ENCODE data around the gene SLC16A8. TPM values are rescaled to one million over a fixed set of nuclear protein-coding genes. Genes with fewer than 3 reads are reported as not detected.
A peak's percentile ranks its signal among the peaks of the same experiment; 100 is the strongest.

The SLC16A8 gene
- total RNA-seq = 1 to 10 TPM in 6 of 8 experiments, under 1 TPM in 2; 0.64 to 2.7 (median 1.8) TPM

GRCh38 chr22:38083931-38084631, at the start of gene SLC16A8:
Gene SLC16A8 (minus strand): TSS chr22:38084184. CDS start chr22:38082873, 1,311 bp downstream.
- peaks cover 28 to 38% of the 10 kb centered on the region in 2 donors for H3K4me1 ChIP-seq (replicated peaks in 1 of 2)
- 17 to 75% (median 45%) methylated on average over 1 to 2 of the region's 16 CpGs; no CpG with 5 or more reads in 6 of the 10 experiments for WGBS, 10 experiments
- no peak within 1 kb of the TSS for H3K27ac ChIP-seq
- H3K4me3 ChIP-seq = no peak within 1 kb of the TSS
- ATAC-seq (replicated peaks in 6 of 8) = peak in 1 of 8 experiments; percentile 10
- in situ Hi-C loops (cut with MboI; ENCODE audit: low pct_unique_long_range_greater_than_20kb in 2 of 9, low sequenced_read_pairs in 9 of 9, unreplicated experiment in 9 of 9) = no loop called here

- in situ Hi-C loops (cut with MboI; ENCODE audit: low pct_unique_long_range_greater_than_20kb in 2 of 9, low sequenced_read_pairs in 9 of 9, unreplicated experiment in 9 of 9) = no loop called here
- Histone ChIP-seq H3K4me1 (replicated peaks in 1 of 2) (no peaks in the 10 kb centered on the region), H3K27ac (no peak overlapping the region), H3K4me3 (no peak overlapping the region)
- WGBS, 10 experiments = 90 to 100% (median 100%) methylated on average over 1 to 3 of the region's 4 CpGs; no CpG with 5 or more reads in 5 of the 10 experiments
- no peak for ATAC-seq (replicated peaks in 6 of 8)
Observed at GRCh38 chr22:38133331-38133730, 49.3 kb upstream of the SLC16A8 start.

GRCh38 chr22:38132794-38133193, 48.8 kb upstream of the SLC16A8 start:
- Histone ChIP-seq H3K27ac (no peak overlapping the region), H3K4me1 (replicated peaks in 1 of 2) (no peaks in the 10 kb centered on the region), H3K4me3 (no peak overlapping the region)
- in situ Hi-C loops (cut with MboI; ENCODE audit: low pct_unique_long_range_greater_than_20kb in 2 of 9, low sequenced_read_pairs in 9 of 9, unreplicated experiment in 9 of 9) = no loop called here
- 86 to 100% (median 93%) methylated on average over 2 to 9 of the region's 28 CpGs; no CpG with 5 or more reads in 4 of the 10 experiments for WGBS, 10 experiments
- ATAC-seq (replicated peaks in 6 of 8) = no peak

- H3K4me1 ChIP-seq (replicated peaks in 1 of 2) = peaks cover 0 to 1% of the 10 kb centered on the region in 2 donors
- in situ Hi-C loops (cut with MboI; ENCODE audit: low pct_unique_long_range_greater_than_20kb in 2 of 9, low sequenced_read_pairs in 9 of 9, unreplicated experiment in 9 of 9) = no loop called here
- 77 to 93% (median 83%) methylated on average over 2 to 4 of the region's 7 CpGs; no CpG with 5 or more reads in 7 of the 10 experiments for WGBS, 10 experiments
- no peak for ATAC-seq (replicated peaks in 6 of 8)
- no peak overlapping the region for H3K27ac ChIP-seq
- H3K4me3 ChIP-seq = no peak overlapping the region
Observed at GRCh38 chr22:38132136-38132535, 48.2 kb upstream of the SLC16A8 start.

- in situ Hi-C loops (cut with MboI; ENCODE audit: low pct_unique_long_range_greater_than_20kb in 2 of 9, low sequenced_read_pairs in 9 of 9, unreplicated experiment in 9 of 9) = no loop called here
- ATAC-seq (replicated peaks in 6 of 8) = no peak
- no peak overlapping the region for H3K27ac ChIP-seq
- 0 to 92% (median 80%) methylated on average over 1 to 2 of the region's 2 CpGs; no CpG with 5 or more reads in 4 of the 10 experiments for WGBS, 10 experiments
- peaks cover 0 to 9% of the 10 kb centered on the region in 2 donors for H3K4me1 ChIP-seq (replicated peaks in 1 of 2)
- H3K4me3 ChIP-seq = no peak overlapping the region
Observed at GRCh38 chr22:38131399-38131798, 47.4 kb upstream of the SLC16A8 start.

- no peak overlapping the region for H3K4me3 ChIP-seq
- no peak overlapping the region for H3K27ac ChIP-seq
- 80 to 100% (median 80%) methylated on average over 1 to 4 of the region's 9 CpGs; no CpG with 5 or more reads in 7 of the 10 experiments for WGBS, 10 experiments
- ATAC-seq (replicated peaks in 6 of 8) = no peak
- H3K4me1 ChIP-seq (replicated peaks in 1 of 2) = peaks cover 0 to 9% of the 10 kb centered on the region in 2 donors
- in situ Hi-C loops (cut with MboI; ENCODE audit: low pct_unique_long_range_greater_than_20kb in 2 of 9, low sequenced_read_pairs in 9 of 9, unreplicated experiment in 9 of 9) = no loop called here
Observed at GRCh38 chr22:38129856-38130255, 45.9 kb upstream of the SLC16A8 start.

- Histone ChIP-seq H3K4me3 (no peak overlapping the region), H3K27ac (no peak overlapping the region), H3K4me1 (replicated peaks in 1 of 2) (peaks cover 0 to 9% of the 10 kb centered on the region in 2 donors)
- 40 to 83% (median 80%) methylated on average over 1 to 4 of the region's 10 CpGs; no CpG with 5 or more reads in 7 of the 10 experiments for WGBS, 10 experiments
- ATAC-seq (replicated peaks in 6 of 8) = no peak
- in situ Hi-C loops (cut with MboI; ENCODE audit: low pct_unique_long_range_greater_than_20kb in 2 of 9, low sequenced_read_pairs in 9 of 9, unreplicated experiment in 9 of 9) = no loop called here
Observed at GRCh38 chr22:38129021-38129420, 45.0 kb upstream of the SLC16A8 start.

- no peak overlapping the region for H3K27ac ChIP-seq
- H3K4me1 ChIP-seq (replicated peaks in 1 of 2) = peaks cover 0 to 9% of the 10 kb centered on the region in 2 donors
- no peak overlapping the region for H3K4me3 ChIP-seq
- 71 to 100% (median 96%) methylated on average over 1 to 2 of the region's 9 CpGs; no CpG with 5 or more reads in 6 of the 10 experiments for WGBS, 10 experiments
- no peak for ATAC-seq (replicated peaks in 6 of 8)
- in situ Hi-C loops (cut with MboI; ENCODE audit: low pct_unique_long_range_greater_than_20kb in 2 of 9, low sequenced_read_pairs in 9 of 9, unreplicated experiment in 9 of 9) = no loop called here
Observed at GRCh38 chr22:38127869-38128268, 43.9 kb upstream of the SLC16A8 start.

- H3K4me1 ChIP-seq (replicated peaks in 1 of 2) = peaks cover 0 to 9% of the 10 kb centered on the region in 2 donors
- 40 to 100% (median 88%) methylated on average over 1 to 6 of the region's 23 CpGs; no CpG with 5 or more reads in 2 of the 10 experiments for WGBS, 10 experiments
- no peak overlapping the region for H3K4me3 ChIP-seq
- in situ Hi-C loops (cut with MboI; ENCODE audit: low pct_unique_long_range_greater_than_20kb in 2 of 9, low sequenced_read_pairs in 9 of 9, unreplicated experiment in 9 of 9) = no loop called here
- peak overlapping the region; percentile 2 to 30 for H3K27ac ChIP-seq
- peak in 3 of 8 experiments; percentile 18 to 37 (median 28) for ATAC-seq (replicated peaks in 6 of 8)
Observed at GRCh38 chr22:38126928-38127668, 43.1 kb upstream of the SLC16A8 start.

- Histone ChIP-seq H3K4me1 (replicated peaks in 1 of 2) (peaks cover 3 to 9% of the 10 kb centered on the region in 2 donors), H3K27ac (no peak overlapping the region), H3K4me3 (no peak overlapping the region)
- 0 to 86% (median 67%) methylated on average over 1 to 4 of the region's 11 CpGs; no CpG with 5 or more reads in 2 of the 10 experiments for WGBS, 10 experiments
- in situ Hi-C loops (cut with MboI; ENCODE audit: low pct_unique_long_range_greater_than_20kb in 2 of 9, low sequenced_read_pairs in 9 of 9, unreplicated experiment in 9 of 9) = no loop called here
- ATAC-seq (replicated peaks in 6 of 8) = no peak
Observed at GRCh38 chr22:38125751-38126201, 41.8 kb upstream of the SLC16A8 start.

- 77 to 100% (median 96%) methylated on average over 2 to 6 of the region's 14 CpGs; no CpG with 5 or more reads in 7 of the 10 experiments for WGBS, 10 experiments
- Histone ChIP-seq H3K27ac (no peak overlapping the region), H3K4me1 (replicated peaks in 1 of 2) (peaks cover 3 to 9% of the 10 kb centered on the region in 2 donors), H3K4me3 (no peak overlapping the region)
- in situ Hi-C loops (cut with MboI; ENCODE audit: low pct_unique_long_range_greater_than_20kb in 2 of 9, low sequenced_read_pairs in 9 of 9, unreplicated experiment in 9 of 9) = no loop called here
- ATAC-seq (replicated peaks in 6 of 8) = no peak
Observed at GRCh38 chr22:38125038-38125610, 41.1 kb upstream of the SLC16A8 start.

- ATAC-seq (replicated peaks in 6 of 8) = no peak
- 20 to 100% (median 82%) methylated on average over 1 to 4 of the region's 21 CpGs; no CpG with 5 or more reads in 5 of the 10 experiments for WGBS, 10 experiments
Observed at GRCh38 chr22:38124236-38124974, 40.4 kb upstream of the SLC16A8 start.

More at GRCh38 chr22:38124236-38124974, 40.4 kb upstream of the SLC16A8 start:
- Histone ChIP-seq H3K27ac (no peak overlapping the region), H3K4me3 (no peak overlapping the region), H3K4me1 (replicated peaks in 1 of 2) (peaks cover 3 to 9% of the 10 kb centered on the region in 2 donors)
- in situ Hi-C loops (cut with MboI; ENCODE audit: low pct_unique_long_range_greater_than_20kb in 2 of 9, low sequenced_read_pairs in 9 of 9, unreplicated experiment in 9 of 9) = no loop called here

Data from motor neuron (in vitro differentiated cells).